KMS-11 (cell line): ENCODE results near the gene SLC23A2.

Experiments
- H2AFZ ChIP-seq: fragments of 200-600 bp; sonication (generic); 2 replicates; pipeline ENCODE4 v1.6.1; 2016; ENCODE audit warnings: antibody characterized with exemption, mixed run types, low read depth
- H3K27ac ChIP-seq: fragments of 200-600 bp; sonication (generic); 2 replicates; pipeline ENCODE4 v1.6.1; 2016; ENCODE audit warnings: mild to moderate bottlenecking, mixed run types
- H3K27me3 ChIP-seq: fragments of 200-600 bp; sonication (generic); 2 replicates; pipeline ENCODE4 v1.6.1; 2017; ENCODE audit warnings: mild to moderate bottlenecking, low read depth, mixed run types, moderate library complexity; ENCODE audit not compliant: insufficient read depth
- H3K36me3 ChIP-seq: fragments of 200-600 bp; sonication (generic); 2 replicates; pipeline ENCODE4 v1.6.1; 2017; ENCODE audit warnings: mild to moderate bottlenecking, mixed run types; ENCODE audit not compliant: insufficient read depth
- H3K4me1 ChIP-seq: fragments of 200-600 bp; sonication (generic); 2 replicates; pipeline ENCODE4 v1.6.1; 2016; ENCODE audit warnings: mild to moderate bottlenecking, low read depth, mixed run types; ENCODE audit not compliant: poor library complexity, severe bottlenecking
- H3K4me2 ChIP-seq: fragments of 200-600 bp; sonication (generic); 2 replicates; pipeline ENCODE4 v1.7.0; 2016; ENCODE audit warnings: mild to moderate bottlenecking, mixed run types
- H3K4me3 ChIP-seq: fragments of 200-600 bp; sonication (generic); IDR thresholded peaks from 2 replicates; pipeline ENCODE4 v1.6.1; 2017; ENCODE audit warnings: low read depth, low read length, mixed read lengths; ENCODE audit not compliant: insufficient read depth
- H3K79me2 ChIP-seq: fragments of 200-600 bp; sonication (generic); 2 replicates; pipeline ENCODE4 v1.6.1; 2016; ENCODE audit warnings: low read depth, mixed run types; ENCODE audit not compliant: insufficient read depth
- H3K9ac ChIP-seq: fragments of 200-600 bp; sonication (generic); 2 replicates; pipeline ENCODE4 v1.6.1; 2016; ENCODE audit warnings: mild to moderate bottlenecking, mixed run types
- H4K20me1 ChIP-seq: fragments of 200-600 bp; sonication (generic); 2 replicates; pipeline ENCODE4 v1.6.1; 2016; ENCODE audit warnings: mild to moderate bottlenecking, mixed run types; ENCODE audit not compliant: insufficient read depth
- TF ChIP-seq, protein P1 (sequence below): fragments of 200-600 bp; sonication (generic); conservative IDR thresholded peaks from 2 replicates; pipeline ENCODE4 v1.6.1; 2017; ENCODE audit warnings: low read depth, mild to moderate bottlenecking, antibody characterized with exemption, low read length, moderate library complexity, mixed read lengths

Gene SLC23A2

GRCh38 chr20:5041433-5041832, 40.1 kb upstream of the SLC23A2 start:
- no peaks in the 10 kb centered on the region for H4K20me1 ChIP-seq
- H3K4me1 ChIP-seq: no peaks in the 10 kb centered on the region
- TF ChIP-seq, protein P1, sequence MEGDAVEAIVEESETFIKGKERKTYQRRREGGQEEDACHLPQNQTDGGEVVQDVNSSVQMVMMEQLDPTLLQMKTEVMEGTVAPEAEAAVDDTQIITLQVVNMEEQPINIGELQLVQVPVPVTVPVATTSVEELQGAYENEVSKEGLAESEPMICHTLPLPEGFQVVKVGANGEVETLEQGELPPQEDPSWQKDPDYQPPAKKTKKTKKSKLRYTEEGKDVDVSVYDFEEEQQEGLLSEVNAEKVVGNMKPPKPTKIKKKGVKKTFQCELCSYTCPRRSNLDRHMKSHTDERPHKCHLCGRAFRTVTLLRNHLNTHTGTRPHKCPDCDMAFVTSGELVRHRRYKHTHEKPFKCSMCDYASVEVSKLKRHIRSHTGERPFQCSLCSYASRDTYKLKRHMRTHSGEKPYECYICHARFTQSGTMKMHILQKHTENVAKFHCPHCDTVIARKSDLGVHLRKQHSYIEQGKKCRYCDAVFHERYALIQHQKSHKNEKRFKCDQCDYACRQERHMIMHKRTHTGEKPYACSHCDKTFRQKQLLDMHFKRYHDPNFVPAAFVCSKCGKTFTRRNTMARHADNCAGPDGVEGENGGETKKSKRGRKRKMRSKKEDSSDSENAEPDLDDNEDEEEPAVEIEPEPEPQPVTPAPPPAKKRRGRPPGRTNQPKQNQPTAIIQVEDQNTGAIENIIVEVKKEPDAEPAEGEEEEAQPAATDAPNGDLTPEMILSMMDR: no peak
- H3K27me3 ChIP-seq: no peaks in the 10 kb centered on the region
- H3K9ac ChIP-seq: no peak overlapping the region
- no peaks in the 10 kb centered on the region for H3K36me3 ChIP-seq
- no peak overlapping the region for H3K4me2 ChIP-seq
- H3K79me2 ChIP-seq: no peaks in the 10 kb centered on the region
- H3K27ac ChIP-seq: no peak overlapping the region
- H2AFZ ChIP-seq: no peak overlapping the region
- no peak overlapping the region for H3K4me3 ChIP-seq

- H3K4me2 ChIP-seq: no peak overlapping the region
- no peaks in the 10 kb centered on the region for H3K36me3 ChIP-seq
- no peak overlapping the region for H3K9ac ChIP-seq
- no peak overlapping the region for H3K27ac ChIP-seq
- H3K4me1 ChIP-seq: no peaks in the 10 kb centered on the region
- no peaks in the 10 kb centered on the region for H3K79me2 ChIP-seq
- H3K27me3 ChIP-seq: no peaks in the 10 kb centered on the region
- no peaks in the 10 kb centered on the region for H4K20me1 ChIP-seq
- no peak overlapping the region for H3K4me3 ChIP-seq
- TF ChIP-seq, protein P1: no peak
- no peak overlapping the region for H2AFZ ChIP-seq
Measured at GRCh38 chr20:5040345-5040744, 39.0 kb upstream of the SLC23A2 start.

DNA sequence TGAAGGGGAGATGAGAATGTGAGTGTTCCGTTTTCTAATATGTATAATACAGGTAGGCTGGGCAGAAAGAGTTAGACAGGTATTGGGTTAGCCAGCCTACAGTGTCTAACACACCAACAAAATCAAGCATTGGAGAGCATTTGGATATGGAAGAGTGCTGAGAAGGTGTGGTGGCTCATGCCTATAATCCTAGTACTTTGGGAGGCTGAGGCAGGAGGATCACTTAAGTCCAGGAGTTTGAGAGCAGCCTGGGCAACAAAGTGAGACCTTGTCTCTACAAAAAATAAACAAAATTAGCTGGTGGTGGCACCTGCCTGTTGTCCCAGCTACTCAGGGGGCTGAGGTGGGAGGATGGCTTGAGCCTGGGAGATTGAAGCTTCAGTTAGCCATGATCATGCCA, 38.6 kb upstream of the SLC23A2 start:
- Histone ChIP-seq H3K36me3 (no peaks in the 10 kb centered on the region), H3K4me1 (no peaks in the 10 kb centered on the region), H3K27me3 (no peaks in the 10 kb centered on the region), H3K79me2 (no peaks in the 10 kb centered on the region), H3K4me3 (no peak overlapping the region), H3K4me2 (no peak overlapping the region), H3K27ac (no peak overlapping the region), H3K9ac (no peak overlapping the region), H2AFZ (no peak overlapping the region), H4K20me1 (no peaks in the 10 kb centered on the region)
- TF ChIP-seq, protein P1: no peak

- no peak overlapping the region for H3K27ac ChIP-seq
Measured at GRCh38 chr20:5039255-5039657, 37.9 kb upstream of the SLC23A2 start.

More at GRCh38 chr20:5039255-5039657, 37.9 kb upstream of the SLC23A2 start:
- no peak overlapping the region for H3K4me3 ChIP-seq
- H3K36me3 ChIP-seq: no peaks in the 10 kb centered on the region
- H3K4me1 ChIP-seq: no peaks in the 10 kb centered on the region
- no peaks in the 10 kb centered on the region for H3K27me3 ChIP-seq
- no peaks in the 10 kb centered on the region for H4K20me1 ChIP-seq
- H3K4me2 ChIP-seq: no peak overlapping the region
- no peaks in the 10 kb centered on the region for H3K79me2 ChIP-seq
- H2AFZ ChIP-seq: no peak overlapping the region
- TF ChIP-seq, protein P1: no peak
- no peak overlapping the region for H3K9ac ChIP-seq
